Ovary (tissue), 10 donors: Measurements from ENCODE around the gene OR4C46. TPM values are rescaled to one million over a fixed set of nuclear protein-coding genes. Genes with fewer than 3 reads are reported as not detected.
"Not testable (repeated sequence)": the region's sequence is repeated elsewhere in the genome, so short reads cannot be mapped to it uniquely, and the experiment has no call there.

ENCODE experiments used
- DNase-seq, 5 donors: peaks; one replicate each; pipeline ENCODE4 v3.0.0-alpha.2; 2019 to 2020
- H3K27ac ChIP-seq, 2 donors: fragments of 200-600 bp; one replicate each; pipeline versions ENCODE4 v1.5.1 to v1.8.0; 2019 to 2022
- H3K27me3 ChIP-seq: fragments of 200-600 bp; one replicate; pipeline ENCODE4 v1.8.0; 2022
- H3K36me3 ChIP-seq: fragments of 200-600 bp; sonication (generic); one replicate; pipeline ENCODE4 v1.5.1; 2019
- H3K4me1 ChIP-seq: one replicate; pipeline ENCODE4 v1.8.1; 2013; ENCODE audit warnings: mild to moderate bottlenecking, moderate library complexity; ENCODE audit not compliant: insufficient read depth
- H3K4me3 ChIP-seq: fragments of 200-600 bp; sonication (generic); one replicate; pipeline ENCODE4 v1.5.1; 2017
- H3K9me3 ChIP-seq, 2 donors: fragments of 200-600 bp in 1 of 2; sonication (generic) in 1 of 2; one replicate each; pipeline versions ENCODE4 v1.5.1 to v1.8.1; 2013 to 2019; ENCODE audit warnings: mild to moderate bottlenecking in 1 of 2, moderate library complexity in 1 of 2
- EP300 ChIP-seq: sonication (generic); formaldehyde crosslinking; IDR thresholded peaks from one replicate; pipeline ENCODE4 v1.6.1; 2017; ENCODE audit warnings: antibody characterized with exemption
- POLR2A ChIP-seq: fragments of 450-650 bp; IDR thresholded peaks from one replicate; pipeline ENCODE4 v1.6.1; 2017; ENCODE audit warnings: antibody characterized with exemption, mild to moderate bottlenecking, moderate library complexity
- WGBS, 3 donors: extraction: QIAGEN DNeasy Blood & Tissue Kit in 1 of 3; methylation state at CpG; one replicate each; pipeline versions ENCODE4 v1.1.5 to v1.1.7; 2013 to 2017; 5-methylcytosine and 5-hydroxymethylcytosine counted together
- intact Hi-C, 4 donors: fragments of 100-400 bp; cut with DNase I; formaldehyde crosslinking; loops; one replicate each; pipeline versions ENCODE4 v1.11.0 to v1.15.1; 2022 to 2023
- long read RNA-seq, 3 donors: library from polyadenylated mRNA in 2 of 3; unstranded in 2 of 3; transcript quantifications; one replicate each; pipeline ENCODE4 v2.0.0 and lab custom pipeline, GENCODE V29; 2021 to 2026
- polyA plus RNA-seq, 2 donors: library from polyadenylated mRNA; stranded (reverse); fragments of 200-250 nt in 1 of 2; fragments of 350-450 nt in 1 of 2; fragmentation: Illumina TruSeq in 1 of 2; extraction: RNeasy Lipid Tissue Mini Kit (QIAGEN cat#74804) in 1 of 2; gene quantifications; one replicate each; pipeline ENCODE4 v1.2.3, GENCODE V29; 2013 to 2014
- total RNA-seq, 7 donors: library from RNA; depleted of rRNA in 2 of 7; stranded (reverse); fragments of >200 nt in 2 of 7; fragmentation: NEBNext Ultra II Directional in 3 of 7; extraction: Animal tissue kit (Norgen Biotek cat#: 25700) in 3 of 7; gene quantifications; one replicate each; pipeline versions ENCODE4 v1.1.0 to v1.2.4, GENCODE V29; 2016 to 2023
- TF ChIP-seq, protein P1 (sequence below), 3 donors: fragments of 450-650 bp in 2 of 3; fragments of 200-600 bp in 1 of 3; IDR thresholded peaks; one replicate each; pipeline versions ENCODE4 v1.5.1 to v1.8.0; 2016 to 2022; ENCODE audit warnings: antibody characterized with exemption in 3 of 3, mild to moderate bottlenecking in 1 of 3
- donor health status: DM: no; HTN: no; CAD: no; lungs with moderate emphysema.
- donor health status: DM: no; HTN: no; CAD: no.
- donor health status: Bipolar disorder and iron deficiency.
- donor health status: DM: yes; HTN: yes; CAD: no.
- donor health status: DM: no; HTN: no; CAD: no.
- donor health status: DM: yes; HTN: yes; CAD: no.

OR4C46 gene
- total RNA-seq = not detected
- not detected for polyA plus RNA-seq
- long read RNA-seq, donor 1 = 0 reads
- long read RNA-seq, donor 2 = 0 reads
- long read RNA-seq, donor 3 = 0 reads

DNA sequence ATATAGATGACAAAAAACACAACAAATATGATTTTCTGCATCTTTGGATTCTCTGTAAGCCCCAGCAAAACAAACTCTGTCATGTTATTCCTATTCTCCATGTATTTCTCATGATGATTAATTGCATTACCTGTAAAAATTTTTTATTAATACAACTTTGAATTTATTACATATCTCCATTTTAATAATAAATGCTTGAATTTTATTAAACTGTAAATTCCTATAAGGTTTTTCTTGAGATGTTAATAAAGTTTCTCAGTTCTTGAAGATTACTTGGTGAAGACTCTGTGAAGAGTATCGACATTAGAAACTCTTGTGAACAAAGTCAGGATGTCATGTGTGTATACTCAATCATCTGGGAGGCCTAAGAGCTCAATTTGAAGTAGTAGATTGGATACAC is at the start of gene OR4C46:
TSS of gene OR4C46 (minus strand) at position 101 of the 400 bp plus-strand sequence. CDS start at position 101, 0 bp downstream.
- Histone ChIP-seq H3K9me3 (no peaks in the 10 kb centered on the region), H3K27ac (no peak within 1 kb of the TSS), H3K4me1 (no peaks in the 10 kb centered on the region), H3K27me3 (no peaks in the 10 kb centered on the region), H3K36me3 (no peaks in the 10 kb centered on the region), H3K4me3 (no peak within 1 kb of the TSS)
- TF ChIP-seq, protein P1, sequence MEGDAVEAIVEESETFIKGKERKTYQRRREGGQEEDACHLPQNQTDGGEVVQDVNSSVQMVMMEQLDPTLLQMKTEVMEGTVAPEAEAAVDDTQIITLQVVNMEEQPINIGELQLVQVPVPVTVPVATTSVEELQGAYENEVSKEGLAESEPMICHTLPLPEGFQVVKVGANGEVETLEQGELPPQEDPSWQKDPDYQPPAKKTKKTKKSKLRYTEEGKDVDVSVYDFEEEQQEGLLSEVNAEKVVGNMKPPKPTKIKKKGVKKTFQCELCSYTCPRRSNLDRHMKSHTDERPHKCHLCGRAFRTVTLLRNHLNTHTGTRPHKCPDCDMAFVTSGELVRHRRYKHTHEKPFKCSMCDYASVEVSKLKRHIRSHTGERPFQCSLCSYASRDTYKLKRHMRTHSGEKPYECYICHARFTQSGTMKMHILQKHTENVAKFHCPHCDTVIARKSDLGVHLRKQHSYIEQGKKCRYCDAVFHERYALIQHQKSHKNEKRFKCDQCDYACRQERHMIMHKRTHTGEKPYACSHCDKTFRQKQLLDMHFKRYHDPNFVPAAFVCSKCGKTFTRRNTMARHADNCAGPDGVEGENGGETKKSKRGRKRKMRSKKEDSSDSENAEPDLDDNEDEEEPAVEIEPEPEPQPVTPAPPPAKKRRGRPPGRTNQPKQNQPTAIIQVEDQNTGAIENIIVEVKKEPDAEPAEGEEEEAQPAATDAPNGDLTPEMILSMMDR (IDR thresholded peaks at IDR 0.05) = no peak
- TF ChIP-seq EP300 = no peak
- no peak for TF ChIP-seq POLR2A
- DNase-seq = no peak
- 36 to 44% (median 37%) methylated on average over 1 of the region's 1 CpG for WGBS, 3 donors
- intact Hi-C loops = no loop called here

DNA sequence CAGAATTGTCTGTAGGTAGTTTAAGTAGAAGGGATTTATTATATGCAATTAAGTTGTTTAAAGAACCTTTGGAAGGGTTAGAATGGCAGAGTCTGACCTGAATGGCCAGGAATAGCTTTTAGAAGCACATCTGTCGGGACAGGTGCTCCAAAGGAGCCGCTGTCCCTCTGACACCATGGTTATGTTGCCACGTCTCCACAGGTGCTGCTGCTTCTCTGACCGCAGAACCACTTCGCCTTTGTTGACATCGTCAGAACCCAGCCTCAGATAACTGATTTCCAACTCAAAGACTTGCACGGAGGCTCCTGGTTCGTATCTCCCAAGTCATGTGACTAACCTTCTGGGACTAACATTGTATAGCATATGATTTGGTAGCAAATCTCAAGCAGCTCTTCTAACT is 41.8 kb upstream of the OR4C46 start:
- WGBS, 3 donors = 54 to 66% (median 66%) methylated on average over 8 of the region's 8 CpGs
- H3K4me3 ChIP-seq, H3K4me1 ChIP-seq, H3K27me3 ChIP-seq, intact Hi-C loops, H3K27ac ChIP-seq, H3K36me3 ChIP-seq, DNase-seq, H3K9me3 ChIP-seq: not testable (repeated sequence)

DNA sequence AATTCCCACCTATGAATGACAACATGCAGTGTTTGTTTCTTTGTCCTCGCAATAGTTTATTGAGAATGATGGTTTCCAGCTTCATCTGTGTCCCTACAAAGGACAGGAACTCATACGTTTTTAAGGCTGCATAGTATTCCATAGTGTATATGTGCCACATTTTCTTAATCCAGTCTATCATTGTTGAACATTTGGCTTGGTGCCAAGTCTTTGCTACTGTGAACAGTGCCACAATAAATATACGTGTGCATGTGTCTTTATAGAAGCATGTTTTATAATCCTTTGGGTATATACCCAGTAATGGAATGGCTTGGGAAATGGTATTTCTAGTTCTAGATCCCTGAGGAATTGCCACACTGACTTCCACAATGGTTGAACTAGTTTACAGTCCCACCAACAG is 42.4 kb downstream of the OR4C46 start:
- DNase-seq, intact Hi-C loops, H3K9me3 ChIP-seq: not testable (repeated sequence)

DNA sequence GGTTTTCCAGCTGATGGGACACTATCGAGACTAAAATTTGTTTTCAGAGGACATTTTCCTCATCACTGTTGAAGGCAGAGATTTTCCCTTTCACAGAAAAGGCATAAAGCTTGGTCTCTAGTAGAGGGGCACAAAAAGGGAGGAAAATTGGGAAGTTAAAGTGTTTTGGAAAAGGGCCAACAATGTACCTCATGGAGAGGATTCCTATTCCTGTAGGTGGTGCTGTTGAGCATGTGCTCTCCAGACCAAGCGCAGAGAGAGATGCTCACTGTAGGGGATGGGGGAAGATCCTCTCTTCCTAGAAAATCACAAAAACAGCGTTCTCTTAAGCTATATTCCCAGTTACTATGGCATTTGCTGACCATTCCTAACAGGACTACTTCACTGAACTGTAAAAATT is 44.9 kb downstream of the OR4C46 start:
- H3K9me3 ChIP-seq = no peaks in the 10 kb centered on the region
- TF ChIP-seq EP300 = no peak
- TF ChIP-seq, protein P1 (IDR thresholded peaks at IDR 0.05) = no peak
- no peak for TF ChIP-seq POLR2A
- intact Hi-C loops = no loop called here
- 46 to 53% (median 51%) methylated on average over 3 of the region's 3 CpGs for WGBS, 3 donors
- H3K4me1 ChIP-seq = no peaks in the 10 kb centered on the region
- no peak overlapping the region for H3K27ac ChIP-seq
- DNase-seq = no peak
- H3K36me3 ChIP-seq = no peaks in the 10 kb centered on the region
- no peaks in the 10 kb centered on the region for H3K27me3 ChIP-seq
- H3K4me3 ChIP-seq = no peak overlapping the region

More for the DNA sequence above, 42.4 kb downstream of the OR4C46 start:
- WGBS, 3 donors = 52 to 55% (median 54%) methylated on average over 3 of the region's 3 CpGs
- H3K36me3 ChIP-seq, H3K4me3 ChIP-seq, H3K4me1 ChIP-seq, H3K27me3 ChIP-seq, H3K27ac ChIP-seq: not testable (repeated sequence)

DNA sequence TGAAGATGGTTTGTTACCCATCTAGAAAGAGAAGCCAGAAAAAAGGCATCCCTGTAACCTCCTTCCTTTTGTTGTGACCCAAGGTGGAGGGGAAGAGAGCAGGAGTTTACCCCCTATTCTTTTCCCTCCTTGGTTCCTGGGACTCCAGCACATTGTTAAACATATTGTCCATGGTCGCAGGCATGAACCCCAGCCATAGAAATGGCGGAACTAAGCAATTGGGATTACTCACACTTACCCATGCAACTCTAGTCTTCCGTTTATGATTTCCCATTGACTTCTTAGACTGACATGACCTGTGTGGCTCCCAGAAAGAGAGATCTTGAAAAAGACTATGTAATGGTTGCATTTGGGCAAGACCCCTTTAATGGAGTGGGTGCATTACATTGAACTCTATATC is 45.4 kb downstream of the OR4C46 start:
- WGBS, 3 donors = 64 to 78% (median 74%) methylated on average over 3 of the region's 3 CpGs
- intact Hi-C loops = no loop called here
- no peaks in the 10 kb centered on the region for H3K4me1 ChIP-seq
- TF ChIP-seq, protein P1 (IDR thresholded peaks at IDR 0.05) = no peak
- TF ChIP-seq POLR2A (no peak), EP300 (no peak)
- no peaks in the 10 kb centered on the region for H3K36me3 ChIP-seq
- H3K4me3 ChIP-seq = no peak overlapping the region
- no peaks in the 10 kb centered on the region for H3K27me3 ChIP-seq
- no peak for DNase-seq
- H3K9me3 ChIP-seq = no peaks in the 10 kb centered on the region
- no peak overlapping the region for H3K27ac ChIP-seq

Other genes starting within 250 kb of the OR4C46 start
- gene OR4A5, start 102.8 kb upstream of the OR4C46 start, total RNA-seq = not detected
- gene OR4A5, start 102.8 kb upstream of the OR4C46 start, polyA plus RNA-seq = not detected